HEK293 (cell line): Measurements from ENCODE around the gene TRIM69.

ENCODE experiments used
- CTCF ChIA-PET: fragments of 350-600 bp; formaldehyde crosslinking; extraction: SDS; loops from one replicate; lab custom pipeline; 2021; ENCODE audit warnings: antibody characterized with exemption; lab: Yijun Ruan, JAX
- POLR2A ChIA-PET: fragments of 300-600 bp; formaldehyde crosslinking; extraction: SDS; loops from one replicate; lab custom pipeline; 2020; ENCODE audit warnings: antibody characterized with exemption, inconsistent platforms; lab: Yijun Ruan, JAX
- H3K27ac ChIP-seq: fragments of 200-500 bp; sonication (Bioruptor generic); 2 replicates; pipeline ENCODE4 v1.5.1; 2014; ENCODE audit warnings: low read depth, low read length, control low read depth, inconsistent platforms; ENCODE audit errors: extremely low read depth
- H3K36me3 ChIP-seq, 2 experiments: fragments of 200-500 bp in 1 of 2; sonication (Bioruptor generic) in 1 of 2; 1 replicate in 1 of 2; 2 replicates in 1 of 2; pipeline ENCODE4 v1.5.1; 2014 to 2017; ENCODE audit warnings: inconsistent platforms in 2 of 2, low read length in 2 of 2; ENCODE audit not compliant: control insufficient read depth in 2 of 2, insufficient read depth in 1 of 2
- H3K4me1 ChIP-seq: fragments of 200-500 bp; sonication (Bioruptor generic); 2 replicates; pipeline ENCODE4 v1.5.1; 2014; ENCODE audit warnings: mild to moderate bottlenecking, low read length, inconsistent platforms; ENCODE audit not compliant: control insufficient read depth, insufficient read depth
- H3K4me3 ChIP-seq: 2 replicates; pipeline ENCODE4 v1.5.1; 2011; ENCODE audit warnings: low read depth, mild to moderate bottlenecking, control low read depth, low read length, moderate library complexity
- H3K9me3 ChIP-seq: fragments of 200-500 bp; sonication (Bioruptor generic); 2 replicates; pipeline ENCODE4 v1.5.1; 2014; ENCODE audit warnings: low read depth, low read length, inconsistent platforms; ENCODE audit not compliant: control insufficient read depth, insufficient read depth
- AEBP2 ChIP-seq: fragments of 450-650 bp; formaldehyde crosslinking; IDR thresholded peaks from 2 replicates; pipeline ENCODE4 v1.5.1; 2016; ENCODE audit warnings: missing biosample characterization, missing genetic modification characterization, borderline replicate concordance
- OSR2 ChIP-seq: fragments of 450-650 bp; formaldehyde crosslinking; IDR thresholded peaks from 2 replicates; pipeline ENCODE4 v1.5.1; 2016; ENCODE audit warnings: missing biosample characterization, missing genetic modification characterization
- PRDM2 ChIP-seq: fragments of 450-650 bp; formaldehyde crosslinking; IDR thresholded peaks from 2 replicates; pipeline ENCODE4 v1.5.1; 2016; ENCODE audit warnings: missing biosample characterization, missing genetic modification characterization, borderline replicate concordance
- SCRT1 ChIP-seq: fragments of 450-650 bp; formaldehyde crosslinking; IDR thresholded peaks from 2 replicates; pipeline ENCODE4 v1.5.1; 2016; ENCODE audit warnings: missing biosample characterization, missing genetic modification characterization, borderline replicate concordance
- SP2 ChIP-seq: fragments of 450-650 bp; formaldehyde crosslinking; IDR thresholded peaks from 2 replicates; pipeline ENCODE4 v1.5.1; 2016; ENCODE audit warnings: missing biosample characterization, missing genetic modification characterization
- YY2 ChIP-seq: fragments of 450-650 bp; formaldehyde crosslinking; IDR thresholded peaks from 2 replicates; pipeline ENCODE4 v1.5.1; 2016; ENCODE audit warnings: missing biosample characterization, missing genetic modification characterization
- ZBTB17 ChIP-seq: fragments of 450-650 bp; formaldehyde crosslinking; IDR thresholded peaks from 2 replicates; pipeline ENCODE4 v1.5.1; 2016; ENCODE audit warnings: missing biosample characterization, missing genetic modification characterization
- ZNF202 ChIP-seq: fragments of 450-650 bp; formaldehyde crosslinking; IDR thresholded peaks from 2 replicates; pipeline ENCODE4 v1.5.1; 2016; ENCODE audit warnings: missing biosample characterization, missing genetic modification characterization, borderline replicate concordance
- ZNF292 ChIP-seq: fragments of 450-650 bp; formaldehyde crosslinking; IDR thresholded peaks from 2 replicates; pipeline ENCODE4 v1.5.1; 2016; ENCODE audit warnings: low read depth, missing biosample characterization, missing genetic modification characterization, borderline replicate concordance
- ZNF707 ChIP-seq: fragments of 450-650 bp; formaldehyde crosslinking; IDR thresholded peaks from 2 replicates; pipeline ENCODE4 v1.5.1; 2016; ENCODE audit warnings: missing biosample characterization, missing genetic modification characterization
- ZNF768 ChIP-seq: fragments of 450-650 bp; formaldehyde crosslinking; IDR thresholded peaks from 2 replicates; pipeline ENCODE4 v1.5.1; 2018; ENCODE audit warnings: missing biosample characterization, mild to moderate bottlenecking, missing genetic modification characterization

Gene TRIM69

DNA sequence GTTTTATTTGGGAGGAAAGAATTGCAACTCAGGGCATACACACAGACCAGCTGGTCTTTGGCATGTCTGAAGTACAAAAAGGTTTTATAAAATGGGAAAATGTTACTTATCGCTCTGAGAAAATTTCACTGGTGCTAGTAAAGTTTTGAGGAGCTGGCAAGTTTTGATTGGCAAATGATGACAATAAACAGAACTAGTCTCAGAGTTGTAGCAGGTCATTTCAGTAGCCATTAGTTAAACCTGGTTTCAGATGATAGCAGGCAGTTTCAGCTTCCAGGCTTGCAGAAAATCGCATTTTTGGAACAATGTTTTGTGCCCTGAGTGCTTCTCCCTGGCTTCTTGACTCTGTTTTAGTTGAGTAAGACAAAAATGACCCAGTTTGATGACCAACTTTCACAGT, 14.3 kb upstream of the TRIM69 start (continued):
- TF ChIP-seq YY2 (tag by site-specific recombination) (no peak), ZNF292 (tag by site-specific recombination) (no peak), SCRT1 (no peak), OSR2 (tag by site-specific recombination) (no peak), ZBTB17 (tag by site-specific recombination) (no peak), ZNF707 (tag by site-specific recombination) (no peak), SP2 (tag by site-specific recombination) (no peak), AEBP2 (tag by site-specific recombination) (no peak), ZNF202 (tag by site-specific recombination) (no peak)

DNA sequence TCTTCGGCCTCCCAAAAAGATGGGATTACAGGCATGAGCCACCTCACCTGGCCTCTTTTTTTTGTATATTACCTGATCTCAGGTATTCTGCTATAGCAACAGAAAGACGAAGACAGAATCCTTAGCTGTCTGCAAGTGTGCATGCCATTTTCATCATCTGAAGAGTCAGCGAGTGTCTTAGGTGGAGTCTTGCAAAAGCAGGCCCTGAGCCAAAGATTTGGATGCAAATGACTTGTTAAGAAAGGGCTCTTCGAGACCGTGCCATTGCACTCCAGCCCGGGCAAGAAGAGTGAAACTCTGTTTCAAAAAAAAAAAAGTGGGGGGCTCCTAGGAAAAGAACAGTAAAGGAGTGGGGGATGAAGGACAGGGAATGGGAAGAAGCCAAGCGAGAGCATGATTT, 10.2 kb upstream of the TRIM69 start:
- POLR2A ChIA-PET = interaction anchor here (1.0 to 2.0 kb wide), 3 partner anchors 11 to 63 kb away, joined by 3 to 22 read pairs (median 8); partner anchors contain the start of genes B2M, PATL2 and SPG11
- no peak overlapping the region for H3K4me3 ChIP-seq

More for the DNA sequence above, 10.2 kb upstream of the TRIM69 start:
- TF ChIP-seq ZNF768 (tag by site-specific recombination) (no peak), PRDM2 (tag by site-specific recombination) (no peak)
- TF ChIP-seq, all 188 proteins: peak for 0
- Histone ChIP-seq H3K27ac (no peak overlapping the region; the same call in 1 of the 2 replicates), H3K36me3 (no peaks in the 10 kb centered on the region), H3K4me1 (peaks cover 7% of the 10 kb centered on the region; the same call in 1 of the 2 replicates), H3K9me3 (no peaks in the 10 kb centered on the region)
- CTCF ChIA-PET = interaction anchor here (0.6 to 1.0 kb wide), 4 partner anchors 13 to 151 kb away, joined by 3 to 4 read pairs (median 4); no protein-coding TSS in a partner anchor
